ENCODE measurements around the gene FAAH. TPM values are rescaled to one million over a fixed set of nuclear protein-coding genes. Genes with fewer than 3 reads are reported as not detected.

FAAH gene
- total RNA-seq, 2 donors from 2014 or later: 6.3 to 10.5 TPM

GRCh38 chr1:46427541-46427940, 33.4 kb downstream of the FAAH start:
- Histone ChIP-seq H3K4me1 (no peaks in the 10 kb centered on the region), H3K27me3 (no peaks in the 10 kb centered on the region)

GRCh38 chr1:46429436-46429835, 35.3 kb downstream of the FAAH start:
- no peak for DNase-seq (ENCODE audit: low spot score)
- TF ChIP-seq, protein P1, sequence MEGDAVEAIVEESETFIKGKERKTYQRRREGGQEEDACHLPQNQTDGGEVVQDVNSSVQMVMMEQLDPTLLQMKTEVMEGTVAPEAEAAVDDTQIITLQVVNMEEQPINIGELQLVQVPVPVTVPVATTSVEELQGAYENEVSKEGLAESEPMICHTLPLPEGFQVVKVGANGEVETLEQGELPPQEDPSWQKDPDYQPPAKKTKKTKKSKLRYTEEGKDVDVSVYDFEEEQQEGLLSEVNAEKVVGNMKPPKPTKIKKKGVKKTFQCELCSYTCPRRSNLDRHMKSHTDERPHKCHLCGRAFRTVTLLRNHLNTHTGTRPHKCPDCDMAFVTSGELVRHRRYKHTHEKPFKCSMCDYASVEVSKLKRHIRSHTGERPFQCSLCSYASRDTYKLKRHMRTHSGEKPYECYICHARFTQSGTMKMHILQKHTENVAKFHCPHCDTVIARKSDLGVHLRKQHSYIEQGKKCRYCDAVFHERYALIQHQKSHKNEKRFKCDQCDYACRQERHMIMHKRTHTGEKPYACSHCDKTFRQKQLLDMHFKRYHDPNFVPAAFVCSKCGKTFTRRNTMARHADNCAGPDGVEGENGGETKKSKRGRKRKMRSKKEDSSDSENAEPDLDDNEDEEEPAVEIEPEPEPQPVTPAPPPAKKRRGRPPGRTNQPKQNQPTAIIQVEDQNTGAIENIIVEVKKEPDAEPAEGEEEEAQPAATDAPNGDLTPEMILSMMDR (IDR thresholded peaks at IDR 0.05): no peak
- Histone ChIP-seq H3K4me1 (no peaks in the 10 kb centered on the region), H3K4me3 (no peak overlapping the region), H3K9me3 (no peaks in the 10 kb centered on the region), H3K36me3 (no peaks in the 10 kb centered on the region), H3K27ac (no peak overlapping the region), H3K27me3 (no peaks in the 10 kb centered on the region)

More at GRCh38 chr1:46427541-46427940, 33.4 kb downstream of the FAAH start:
- no peaks in the 10 kb centered on the region for H3K36me3 ChIP-seq
- TF ChIP-seq, protein P1 (IDR thresholded peaks at IDR 0.05): no peak
- H3K4me3 ChIP-seq: no peak overlapping the region
- H3K9me3 ChIP-seq: no peaks in the 10 kb centered on the region
- H3K27ac ChIP-seq: no peak overlapping the region
- no peak for DNase-seq (ENCODE audit: low spot score)

DNA sequence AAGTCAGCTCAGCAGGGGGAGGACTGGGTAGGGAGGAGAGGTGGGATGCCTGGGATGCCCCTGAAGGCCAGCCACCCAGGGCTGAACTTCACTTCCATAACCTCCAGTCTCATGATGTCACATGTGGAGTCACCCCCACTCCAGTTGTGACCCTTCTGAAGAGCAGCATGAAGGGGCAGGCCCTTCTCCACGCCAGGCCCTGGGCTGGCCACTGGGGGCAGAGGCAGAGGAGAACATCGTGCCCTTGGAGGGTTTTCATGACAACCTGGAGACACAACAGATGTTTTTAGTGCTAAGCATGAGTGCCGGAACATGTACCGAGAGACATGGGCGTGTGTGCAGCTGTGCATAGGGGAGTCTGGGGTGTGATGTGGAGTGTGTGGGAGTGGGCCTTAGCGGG, 37.6 kb downstream of the FAAH start:
- Histone ChIP-seq H3K27me3 (no peaks in the 10 kb centered on the region), H3K27ac (no peak overlapping the region), H3K4me3 (no peak overlapping the region), H3K9me3 (no peaks in the 10 kb centered on the region), H3K36me3 (no peaks in the 10 kb centered on the region), H3K4me1 (no peaks in the 10 kb centered on the region)
- TF ChIP-seq, protein P1 (IDR thresholded peaks at IDR 0.05): no peak
- no peak for DNase-seq (ENCODE audit: low spot score)

- H3K9me3 ChIP-seq: no peaks in the 10 kb centered on the region
- H3K4me1 ChIP-seq: no peaks in the 10 kb centered on the region
- H3K27ac ChIP-seq: no peak overlapping the region
- no peak for DNase-seq (ENCODE audit: low spot score)
- H3K36me3 ChIP-seq: no peaks in the 10 kb centered on the region
- no peaks in the 10 kb centered on the region for H3K27me3 ChIP-seq
- H3K4me3 ChIP-seq: no peak overlapping the region
- TF ChIP-seq, protein P1 (IDR thresholded peaks at IDR 0.05): no peak
These were observed 38.7 kb downstream of the FAAH start for GRCh38 chr1:46432781-46433327.

- no peak for DNase-seq (ENCODE audit: low spot score)
- H3K9me3 ChIP-seq: no peaks in the 10 kb centered on the region
- TF ChIP-seq, protein P1 (IDR thresholded peaks at IDR 0.05): no peak
- no peaks in the 10 kb centered on the region for H3K27me3 ChIP-seq
- no peaks in the 10 kb centered on the region for H3K36me3 ChIP-seq
- no peaks in the 10 kb centered on the region for H3K4me1 ChIP-seq
- no peak overlapping the region for H3K27ac ChIP-seq
- H3K4me3 ChIP-seq: no peak overlapping the region
These were observed 40.2 kb downstream of the FAAH start for GRCh38 chr1:46434358-46434757.

- Histone ChIP-seq H3K27ac (no peak overlapping the region), H3K27me3 (no peaks in the 10 kb centered on the region), H3K36me3 (no peaks in the 10 kb centered on the region), H3K4me3 (no peak overlapping the region), H3K9me3 (no peaks in the 10 kb centered on the region), H3K4me1 (no peaks in the 10 kb centered on the region)
- DNase-seq (ENCODE audit: low spot score): no peak
- TF ChIP-seq, protein P1 (IDR thresholded peaks at IDR 0.05): no peak
These were observed 42.7 kb downstream of the FAAH start for GRCh38 chr1:46436844-46437243.
